ENCODE results near the gene CDH6. TPM values are rescaled to one million over a fixed set of nuclear protein-coding genes. Genes with fewer than 3 reads are reported as not detected.

Gene CDH6
- total and polyA plus RNA-seq, 2 experiments from 2014 or later = 0.60 to 1.1 TPM

GRCh38 chr5:31287985-31288384, 94.5 kb downstream of the CDH6 start:
- H3K9me2 ChIP-seq (ENCODE audit: insufficient read depth) = peaks cover 4% of the 10 kb centered on the region; the same call in 1 of the 2 replicates
- no peaks in the 10 kb centered on the region for H3K79me2 ChIP-seq (replicated peaks; ENCODE audit: insufficient read depth)
- Mint-ChIP-seq H3K4me1 (peaks cover 19% of the 10 kb centered on the region), H3K4me3 (no peak overlapping the region), H3K9me3 (no peaks in the 10 kb centered on the region), H3K36me3 (ENCODE audit: low read depth) (no peaks in the 10 kb centered on the region), H3K27me3 (ENCODE audit: insufficient read depth, low read depth, poor library complexity) (peaks cover 3% of the 10 kb centered on the region), H3K27ac (no peak overlapping the region)
- H3K4me1 ChIP-seq (ENCODE audit: insufficient read depth) = peaks cover 4% of the 10 kb centered on the region; the same call in 1 of the 2 replicates
- no peak overlapping the region for H3K4me3 ChIP-seq
- H3F3A ChIP-seq (replicated peaks; ENCODE audit: low read depth) = no peaks in the 10 kb centered on the region
- TF ChIP-seq STAT1 (IDR thresholded peaks at IDR 0.05; ENCODE audit: unreplicated experiment) (no peak), ETS1 (IDR thresholded peaks at IDR 0.05) (no peak), REST (IDR thresholded peaks at IDR 0.05; ENCODE audit: unreplicated experiment) (no peak), NANOG (IDR thresholded peaks at IDR 0.05; ENCODE audit: borderline replicate concordance) (no peak), POLR2AphosphoS5 (IDR thresholded peaks at IDR 0.05; ENCODE audit: low read depth) (no peak), ZNF331 (CRISPR knock-in tag; IDR thresholded peaks at IDR 0.05; ENCODE audit: low read depth) (no peak), ZNF462 (CRISPR knock-in tag; IDR thresholded peaks at IDR 0.05) (no peak), CTCF (conservative IDR thresholded peaks at IDR 0.05; ENCODE audit: low read depth in 2 of 2) (no peak), EZH2 (IDR thresholded peaks at IDR 0.05; ENCODE audit: low read depth, unreplicated experiment) (no peak), CREB1 (CRISPR knock-in tag; IDR thresholded peaks at IDR 0.05; ENCODE audit: low read depth) (no peak), EZH2phosphoT487 (IDR thresholded peaks at IDR 0.05; ENCODE audit: unreplicated experiment) (no peak), ZNF114 (CRISPR knock-in tag; IDR thresholded peaks at IDR 0.05) (no peak), JUNB (IDR thresholded peaks at IDR 0.05; ENCODE audit: unreplicated experiment) (no peak)
- no peaks in the 10 kb centered on the region for H3K36me3 ChIP-seq (ENCODE audit: insufficient read depth)
- no peak for ATAC-seq
- no peak overlapping the region; the same call in 1 of the 2 replicates for H2AFZ ChIP-seq
- H3K27me3 ChIP-seq (ENCODE audit: insufficient read depth) = no peaks in the 10 kb centered on the region
- no peak for DNase-seq (ENCODE audit: low spot score)
- no peak overlapping the region for H3K4me2 ChIP-seq
- no peak overlapping the region for H3K27ac ChIP-seq (ENCODE audit: low read depth)
- H4K20me1 ChIP-seq (replicated peaks; ENCODE audit: insufficient read depth) = no peaks in the 10 kb centered on the region
